Suprapubic skin (tissue), 4 donors: Measurements from ENCODE around the gene DTL. TPM values are rescaled to one million over a fixed set of nuclear protein-coding genes. Genes with fewer than 3 reads are reported as not detected.

ENCODE experiments used
- DNase-seq, 2 donors: peaks; one replicate each; pipeline ENCODE4 v3.0.0-alpha.2; 2019; ENCODE audit warnings: low spot score in 2 of 2
- H3K27ac ChIP-seq: fragments of 200-600 bp; sonication (generic); one replicate; pipeline ENCODE4 v1.5.1; 2019
- H3K27me3 ChIP-seq: fragments of 200-600 bp; sonication (generic); one replicate; pipeline ENCODE4 v1.5.1; 2019
- H3K36me3 ChIP-seq: fragments of 200-600 bp; sonication (generic); one replicate; pipeline ENCODE4 v1.5.1; 2019
- H3K4me1 ChIP-seq: fragments of 200-600 bp; sonication (generic); one replicate; pipeline ENCODE4 v1.5.1; 2019
- H3K4me3 ChIP-seq: fragments of 200-600 bp; sonication (generic); one replicate; pipeline ENCODE4 v1.5.1; 2019; ENCODE audit warnings: mild to moderate bottlenecking
- H3K9me3 ChIP-seq: fragments of 200-600 bp; sonication (generic); one replicate; pipeline ENCODE4 v1.5.1; 2019
- CTCF ChIP-seq, 2 donors: fragments of 200-600 bp in 1 of 2; fragments of 450-650 bp in 1 of 2; sonication (generic) in 1 of 2; IDR thresholded peaks; one replicate each; pipeline ENCODE4 v1.5.1; 2016 to 2019; ENCODE audit warnings: antibody characterized with exemption in 2 of 2, mild to moderate bottlenecking in 1 of 2, moderate library complexity in 1 of 2
- EP300 ChIP-seq: sonication (generic); formaldehyde crosslinking; IDR thresholded peaks from one replicate; pipeline ENCODE4 v1.6.1; 2017; ENCODE audit warnings: antibody characterized with exemption
- POLR2A ChIP-seq, 2 donors: fragments of 450-650 bp; IDR thresholded peaks; one replicate each; pipeline ENCODE4 v1.6.1; 2017; ENCODE audit warnings: antibody characterized with exemption in 2 of 2, mild to moderate bottlenecking in 2 of 2, moderate library complexity in 2 of 2
- POLR2AphosphoS5 ChIP-seq, 3 donors: sonication (generic); formaldehyde crosslinking; IDR thresholded peaks; one replicate each; pipeline ENCODE4 v1.6.1; 2017; ENCODE audit warnings: antibody characterized with exemption in 3 of 3
- WGBS: methylation state at CpG from one replicate; pipeline ENCODE4 v1.1.5; 2018; 5-methylcytosine and 5-hydroxymethylcytosine counted together
- total RNA-seq, 4 donors: library from RNA; depleted of rRNA; stranded (reverse); fragments of >200 nt; gene quantifications; one replicate each; pipeline ENCODE4 v1.1.0, GENCODE V29; 2016

DTL gene
- total RNA-seq, 4 donors from 2014 or later: 0.89 to 7.1 (median 4.4) TPM

DNA sequence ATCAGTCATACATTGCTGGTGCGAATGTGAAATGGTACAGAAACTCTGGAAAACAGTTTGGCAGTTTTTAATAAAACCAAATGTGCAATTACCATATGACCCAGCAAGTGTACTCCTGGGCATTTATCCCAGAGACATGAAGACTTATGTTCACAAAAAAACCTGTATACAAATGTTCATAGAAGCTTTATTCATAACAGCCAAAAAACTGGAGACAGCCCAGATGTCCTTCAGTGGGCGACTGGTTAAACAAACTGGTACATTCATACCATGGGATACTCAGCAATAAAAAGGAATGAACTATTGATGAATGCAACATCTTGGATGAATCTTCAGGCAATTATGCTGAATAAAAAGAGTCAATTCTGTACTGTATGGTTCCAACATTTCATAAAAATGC is 97.8 kb downstream of the DTL start:
- H3K27ac ChIP-seq: no peak overlapping the region
- no peaks in the 10 kb centered on the region for H3K36me3 ChIP-seq
- TF ChIP-seq POLR2AphosphoS5 (IDR thresholded peaks at IDR 0.05) (no peak), CTCF (IDR thresholded peaks at IDR 0.05) (no peak), POLR2A (IDR thresholded peaks at IDR 0.05) (no peak), EP300 (no peak)
- DNase-seq: no peak
- no peaks in the 10 kb centered on the region for H3K9me3 ChIP-seq
- no peak overlapping the region for H3K4me3 ChIP-seq
- no peaks in the 10 kb centered on the region for H3K27me3 ChIP-seq
- 56% methylated on average over 2 of the region's 2 CpGs for WGBS
- no peaks in the 10 kb centered on the region for H3K4me1 ChIP-seq

GRCh38 chr1:212135166-212135565 is 99.6 kb downstream of the DTL start:
- H3K4me1 ChIP-seq: peaks cover 6% of the 10 kb centered on the region
- no peaks in the 10 kb centered on the region for H3K36me3 ChIP-seq
- H3K27me3 ChIP-seq: no peaks in the 10 kb centered on the region
- H3K9me3 ChIP-seq: no peaks in the 10 kb centered on the region
- 98% methylated on average over 2 of the region's 2 CpGs for WGBS
- H3K4me3 ChIP-seq: no peak overlapping the region
- no peak for DNase-seq
- no peak overlapping the region for H3K27ac ChIP-seq
- no peak for TF ChIP-seq POLR2A (IDR thresholded peaks at IDR 0.05)
- TF ChIP-seq EP300: no peak
- no peak for TF ChIP-seq CTCF (IDR thresholded peaks at IDR 0.05)
- no peak for TF ChIP-seq POLR2AphosphoS5 (IDR thresholded peaks at IDR 0.05)

GRCh38 chr1:212137854-212138253 is 102.3 kb downstream of the DTL start:
- H3K36me3 ChIP-seq: no peaks in the 10 kb centered on the region
- no peaks in the 10 kb centered on the region for H3K27me3 ChIP-seq
- H3K4me3 ChIP-seq: no peak overlapping the region
- H3K4me1 ChIP-seq: peaks cover 13% of the 10 kb centered on the region
- no peak for DNase-seq
- H3K9me3 ChIP-seq: no peaks in the 10 kb centered on the region
- H3K27ac ChIP-seq: no peak overlapping the region
- no peak for TF ChIP-seq POLR2AphosphoS5 (IDR thresholded peaks at IDR 0.05)
- no peak for TF ChIP-seq POLR2A (IDR thresholded peaks at IDR 0.05)
- no peak for TF ChIP-seq EP300
- TF ChIP-seq CTCF (IDR thresholded peaks at IDR 0.05): no peak
- 84% methylated on average over 1 of the region's 1 CpG for WGBS

- Histone ChIP-seq H3K9me3 (no peaks in the 10 kb centered on the region), H3K27me3 (no peaks in the 10 kb centered on the region), H3K36me3 (no peaks in the 10 kb centered on the region), H3K27ac (no peak overlapping the region), H3K4me3 (no peak overlapping the region), H3K4me1 (peaks cover 13% of the 10 kb centered on the region)
- DNase-seq: no peak
- TF ChIP-seq POLR2AphosphoS5 (IDR thresholded peaks at IDR 0.05): no peak
- TF ChIP-seq EP300: no peak
- TF ChIP-seq POLR2A (IDR thresholded peaks at IDR 0.05): no peak
- TF ChIP-seq CTCF (IDR thresholded peaks at IDR 0.05): no peak
- 95% methylated on average over 5 of the region's 5 CpGs for WGBS
Observed at GRCh38 chr1:212138457-212138856, 102.9 kb downstream of the DTL start.

DNA sequence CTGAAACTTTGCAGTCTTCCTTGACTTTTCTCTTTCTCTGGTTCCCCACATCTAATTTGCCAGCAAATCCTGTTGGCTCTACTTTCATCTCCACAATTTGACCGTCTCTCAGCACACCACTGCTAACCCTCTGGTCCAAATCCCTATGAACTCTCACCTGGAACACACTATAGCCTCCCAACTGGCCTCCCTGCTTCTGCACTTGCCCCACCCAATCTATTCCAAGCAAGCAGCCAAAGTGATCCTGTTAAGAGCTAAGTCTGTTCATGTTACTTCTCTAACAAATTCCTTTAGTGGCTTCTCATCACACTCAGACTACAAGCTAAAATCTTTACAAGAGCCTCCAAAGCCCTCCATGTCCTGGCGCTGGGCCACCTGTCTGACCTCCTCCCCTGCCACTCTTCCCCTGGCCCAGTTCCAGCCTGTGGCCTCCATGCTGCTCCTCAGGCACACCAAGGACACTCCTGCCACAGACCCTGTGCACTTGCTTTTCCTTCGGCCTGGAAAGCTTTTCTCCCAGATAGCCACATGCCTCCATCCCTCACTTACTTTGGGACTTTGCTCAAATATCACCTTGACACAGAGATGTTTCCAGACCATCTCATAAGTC is 104.1 kb downstream of the DTL start:
- no peak for DNase-seq

More for the DNA sequence above, 104.1 kb downstream of the DTL start:
- Histone ChIP-seq H3K36me3 (no peaks in the 10 kb centered on the region), H3K4me3 (no peak overlapping the region), H3K9me3 (no peaks in the 10 kb centered on the region), H3K4me1 (peaks cover 13% of the 10 kb centered on the region), H3K27ac (no peak overlapping the region), H3K27me3 (no peaks in the 10 kb centered on the region)
- 69% methylated on average over 3 of the region's 3 CpGs for WGBS
- no peak for TF ChIP-seq POLR2A (IDR thresholded peaks at IDR 0.05)
- TF ChIP-seq CTCF (IDR thresholded peaks at IDR 0.05): no peak
- no peak for TF ChIP-seq POLR2AphosphoS5 (IDR thresholded peaks at IDR 0.05)
- no peak for TF ChIP-seq EP300
